ENCODE results near the gene TP53BP1.

DNA sequence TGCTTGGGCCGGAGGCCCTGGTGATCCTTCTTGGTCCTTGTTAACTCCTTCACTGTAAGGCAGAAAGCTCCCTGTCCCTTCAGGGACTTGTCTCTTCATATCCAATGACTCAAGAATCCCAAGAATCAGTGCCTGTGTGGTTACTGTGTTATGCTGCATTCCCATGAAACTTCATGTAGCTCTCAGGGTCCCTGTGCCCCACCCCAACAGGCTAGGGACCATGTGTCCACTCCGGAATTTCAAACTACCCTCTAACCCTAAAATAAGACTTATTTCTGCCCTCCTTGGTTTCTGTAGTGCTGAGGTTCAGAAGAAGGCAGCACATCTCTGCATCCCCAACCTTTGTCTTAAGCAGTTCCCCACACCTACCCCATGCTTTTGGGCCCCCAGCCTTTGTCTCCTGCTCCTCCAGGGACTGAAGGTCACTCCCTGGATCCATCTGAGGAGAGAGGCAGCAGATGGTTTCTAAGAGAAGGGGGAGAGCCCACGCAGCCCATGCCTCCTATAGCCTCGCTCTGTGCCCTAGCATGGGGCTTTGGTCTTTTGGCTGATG is 23.9 kb upstream of the TP53BP1 start:
- TF ChIP-seq, protein P1, sequence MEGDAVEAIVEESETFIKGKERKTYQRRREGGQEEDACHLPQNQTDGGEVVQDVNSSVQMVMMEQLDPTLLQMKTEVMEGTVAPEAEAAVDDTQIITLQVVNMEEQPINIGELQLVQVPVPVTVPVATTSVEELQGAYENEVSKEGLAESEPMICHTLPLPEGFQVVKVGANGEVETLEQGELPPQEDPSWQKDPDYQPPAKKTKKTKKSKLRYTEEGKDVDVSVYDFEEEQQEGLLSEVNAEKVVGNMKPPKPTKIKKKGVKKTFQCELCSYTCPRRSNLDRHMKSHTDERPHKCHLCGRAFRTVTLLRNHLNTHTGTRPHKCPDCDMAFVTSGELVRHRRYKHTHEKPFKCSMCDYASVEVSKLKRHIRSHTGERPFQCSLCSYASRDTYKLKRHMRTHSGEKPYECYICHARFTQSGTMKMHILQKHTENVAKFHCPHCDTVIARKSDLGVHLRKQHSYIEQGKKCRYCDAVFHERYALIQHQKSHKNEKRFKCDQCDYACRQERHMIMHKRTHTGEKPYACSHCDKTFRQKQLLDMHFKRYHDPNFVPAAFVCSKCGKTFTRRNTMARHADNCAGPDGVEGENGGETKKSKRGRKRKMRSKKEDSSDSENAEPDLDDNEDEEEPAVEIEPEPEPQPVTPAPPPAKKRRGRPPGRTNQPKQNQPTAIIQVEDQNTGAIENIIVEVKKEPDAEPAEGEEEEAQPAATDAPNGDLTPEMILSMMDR (IDR thresholded peaks at IDR 0.05), result no peak
- TF ChIP-seq POLR2A (IDR thresholded peaks at IDR 0.05), result no peak

Data from esophagus squamous epithelium (tissue), 4 donors.